Embryonic facial prominence (tissue), 1 donor: Measurements from ENCODE around the gene SLC5A6.
"Not testable (repeated sequence)": the region's sequence is repeated elsewhere in the genome, so short reads cannot be mapped to it uniquely, and the experiment has no call there.

Experiments used
- DNase-seq: peaks from one replicate; pipeline ENCODE4 v3.0.0-alpha.2; 2016; ENCODE audit errors: extremely low spot score

SLC5A6 gene

GRCh38 chr2:27205206-27205605 is 6.9 kb downstream of the SLC5A6 start:
- no peak for DNase-seq

- no peak for DNase-seq
Measured at GRCh38 chr2:27204566-27204965, 7.5 kb downstream of the SLC5A6 start.

- DNase-seq, result no peak
Measured at GRCh38 chr2:27203741-27204140, 8.3 kb downstream of the SLC5A6 start.

GRCh38 chr2:27202854-27203253 is 9.2 kb downstream of the SLC5A6 start:
- no peak for DNase-seq

- no peak for DNase-seq
Measured at GRCh38 chr2:27201675-27202074, 10.4 kb downstream of the SLC5A6 start.

GRCh38 chr2:27199241-27199640 is 12.8 kb downstream of the SLC5A6 start:
- DNase-seq, result no peak

- DNase-seq, result no peak
Measured at GRCh38 chr2:27198627-27199026, 13.4 kb downstream of the SLC5A6 start.

GRCh38 chr2:27198068-27198467 is 14.0 kb downstream of the SLC5A6 start:
- not testable (repeated sequence) for DNase-seq

- DNase-seq, result not testable (repeated sequence)
Measured at GRCh38 chr2:27195799-27196198, 16.3 kb downstream of the SLC5A6 start.

- DNase-seq, result no peak
Measured at GRCh38 chr2:27194538-27195354, 17.3 kb downstream of the SLC5A6 start.

GRCh38 chr2:27191070-27191829 is 20.8 kb downstream of the SLC5A6 start:
- DNase-seq, result no peak

- DNase-seq, result no peak
Measured at GRCh38 chr2:27189989-27190388, 22.1 kb downstream of the SLC5A6 start.

GRCh38 chr2:27186613-27187345 is 25.3 kb downstream of the SLC5A6 start:
- no peak for DNase-seq

GRCh38 chr2:27185331-27186026 is 26.6 kb downstream of the SLC5A6 start:
- DNase-seq, result no peak

GRCh38 chr2:27184115-27184514 is 28.0 kb downstream of the SLC5A6 start:
- no peak for DNase-seq

GRCh38 chr2:27182346-27182745 is 29.7 kb downstream of the SLC5A6 start:
- no peak for DNase-seq

- no peak for DNase-seq
Measured at GRCh38 chr2:27179344-27180000, 32.6 kb downstream of the SLC5A6 start.

- no peak for DNase-seq
Measured at GRCh38 chr2:27178469-27178868, 33.6 kb downstream of the SLC5A6 start.

GRCh38 chr2:27177441-27178351 is 34.4 kb downstream of the SLC5A6 start:
- DNase-seq, result no peak

- DNase-seq, result not testable (repeated sequence)
Measured at GRCh38 chr2:27175781-27176180, 36.3 kb downstream of the SLC5A6 start.
